ENCODE measurements around the gene IGFBP2.

DNA sequence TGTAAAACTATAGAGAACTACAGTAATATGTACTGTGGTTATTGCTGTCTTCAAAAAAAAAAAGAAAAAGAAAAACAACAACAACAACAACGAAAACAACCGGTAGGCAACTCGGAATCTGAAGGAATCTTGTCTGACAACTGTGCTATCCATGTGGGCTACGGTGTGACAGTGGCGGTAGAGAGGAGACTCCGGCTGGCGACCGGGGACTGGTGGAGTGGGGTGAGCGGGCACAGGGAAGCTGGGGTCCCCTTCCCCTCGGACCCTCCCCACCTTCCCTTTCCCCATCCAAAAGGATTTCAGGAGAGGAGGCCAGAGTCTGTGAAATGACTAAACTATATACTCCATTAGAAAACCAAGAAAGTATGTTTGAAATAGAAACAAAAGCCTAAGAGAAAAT, 39.2 kb downstream of the IGFBP2 start:
- TF ChIP-seq, protein P1, sequence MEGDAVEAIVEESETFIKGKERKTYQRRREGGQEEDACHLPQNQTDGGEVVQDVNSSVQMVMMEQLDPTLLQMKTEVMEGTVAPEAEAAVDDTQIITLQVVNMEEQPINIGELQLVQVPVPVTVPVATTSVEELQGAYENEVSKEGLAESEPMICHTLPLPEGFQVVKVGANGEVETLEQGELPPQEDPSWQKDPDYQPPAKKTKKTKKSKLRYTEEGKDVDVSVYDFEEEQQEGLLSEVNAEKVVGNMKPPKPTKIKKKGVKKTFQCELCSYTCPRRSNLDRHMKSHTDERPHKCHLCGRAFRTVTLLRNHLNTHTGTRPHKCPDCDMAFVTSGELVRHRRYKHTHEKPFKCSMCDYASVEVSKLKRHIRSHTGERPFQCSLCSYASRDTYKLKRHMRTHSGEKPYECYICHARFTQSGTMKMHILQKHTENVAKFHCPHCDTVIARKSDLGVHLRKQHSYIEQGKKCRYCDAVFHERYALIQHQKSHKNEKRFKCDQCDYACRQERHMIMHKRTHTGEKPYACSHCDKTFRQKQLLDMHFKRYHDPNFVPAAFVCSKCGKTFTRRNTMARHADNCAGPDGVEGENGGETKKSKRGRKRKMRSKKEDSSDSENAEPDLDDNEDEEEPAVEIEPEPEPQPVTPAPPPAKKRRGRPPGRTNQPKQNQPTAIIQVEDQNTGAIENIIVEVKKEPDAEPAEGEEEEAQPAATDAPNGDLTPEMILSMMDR (IDR thresholded peaks at IDR 0.05) = no peak
- no peak for TF ChIP-seq POLR2A (IDR thresholded peaks at IDR 0.05)
